SU-DHL-6 (cell line): Measurements from ENCODE around the gene FAM200B.

Experiments used
- CTCF ChIP-seq: fragments of 200-600 bp; sonication (generic); IDR thresholded peaks from one replicate; pipeline ENCODE4 v1.5.1; 2017; ENCODE audit warnings: antibody characterized with exemption, mild to moderate bottlenecking, low read length, moderate library complexity; ENCODE audit not compliant: insufficient read depth, poor library complexity, severe bottlenecking
- EZH2phosphoT487 ChIP-seq: fragments of 200-600 bp; sonication (generic), shearing (Covaris generic); conservative IDR thresholded peaks from 2 replicates; pipeline ENCODE4 v1.6.1; 2018; ENCODE audit warnings: mild to moderate bottlenecking, antibody characterized with exemption, low read length, moderate library complexity, mixed read lengths

- no peak for TF ChIP-seq CTCF
- no peak for TF ChIP-seq EZH2phosphoT487
Observed at GRCh38 chr4:15712214-15712613, 30.6 kb downstream of the FAM200B start.
